Fibroblast of pulmonary artery (primary cell): ENCODE results near the gene EP300.

Experiments
- DNase-seq: peaks from one replicate; pipeline ENCODE4 v3.0.0-alpha.2; 2010; ENCODE audit warnings: low read depth
- H3K4me3 ChIP-seq: replicated peaks from 2 replicates; pipeline ENCODE4 v1.5.1; 2011; ENCODE audit warnings: low read depth, mild to moderate bottlenecking, control low read depth, low read length, moderate library complexity
- TF ChIP-seq, protein P1 (sequence below): IDR thresholded peaks from 2 replicates; pipeline ENCODE4 v1.5.1; 2011; ENCODE audit warnings: mild to moderate bottlenecking, control low read depth, low read length, inconsistent platforms; ENCODE audit errors: missing control alignments

The EP300 gene

DNA sequence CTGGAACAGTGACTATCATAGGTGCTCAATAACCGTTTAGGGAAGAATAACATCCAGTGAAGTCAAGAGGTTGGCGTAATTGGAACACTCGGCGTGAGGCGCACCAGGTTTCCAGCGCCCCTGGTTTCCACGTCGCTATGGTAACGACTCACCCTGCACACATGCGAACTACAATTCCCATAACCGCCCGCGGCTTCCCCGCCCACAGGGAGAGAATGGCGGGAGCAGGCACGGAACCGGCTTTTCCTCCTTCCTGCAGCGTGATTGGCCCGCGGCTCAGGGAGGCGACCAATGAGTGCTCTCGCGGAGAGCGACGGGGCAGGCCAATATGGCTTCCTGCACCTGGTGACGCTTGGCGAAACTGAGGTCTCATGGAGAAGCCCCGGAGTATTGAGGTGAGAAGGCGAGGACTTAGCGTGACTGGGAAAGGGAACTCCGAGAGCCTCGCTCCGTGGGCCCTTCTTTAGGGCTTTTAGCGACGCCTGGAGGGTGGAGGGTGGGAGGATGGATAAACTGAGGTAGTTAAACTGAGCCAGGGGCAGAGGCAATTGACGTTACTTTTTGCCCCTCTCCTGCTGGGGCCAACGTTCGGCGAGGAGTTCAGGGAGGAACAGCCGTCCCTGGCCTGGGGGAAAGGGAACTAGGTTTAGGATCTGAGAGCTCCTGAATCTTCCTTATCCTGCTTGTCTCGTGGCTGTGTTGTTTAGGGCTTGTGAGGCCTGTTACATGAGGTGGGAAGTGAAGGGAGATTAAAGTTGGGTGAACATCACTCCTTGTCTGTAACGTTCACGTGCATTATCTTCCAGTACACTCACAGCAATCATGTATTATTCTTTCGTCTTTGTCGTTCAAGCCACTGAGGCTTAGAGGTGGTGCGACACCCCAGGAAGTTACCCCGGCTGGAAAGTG lies 112.9 kb downstream of the EP300 start, which contains the start of gene L3MBTL2:
TSS of gene L3MBTL2 (plus strand) at position 321 of the 909 bp plus-strand sequence. CDS start at position 372, 51 bp downstream.
- TF ChIP-seq, protein P1, sequence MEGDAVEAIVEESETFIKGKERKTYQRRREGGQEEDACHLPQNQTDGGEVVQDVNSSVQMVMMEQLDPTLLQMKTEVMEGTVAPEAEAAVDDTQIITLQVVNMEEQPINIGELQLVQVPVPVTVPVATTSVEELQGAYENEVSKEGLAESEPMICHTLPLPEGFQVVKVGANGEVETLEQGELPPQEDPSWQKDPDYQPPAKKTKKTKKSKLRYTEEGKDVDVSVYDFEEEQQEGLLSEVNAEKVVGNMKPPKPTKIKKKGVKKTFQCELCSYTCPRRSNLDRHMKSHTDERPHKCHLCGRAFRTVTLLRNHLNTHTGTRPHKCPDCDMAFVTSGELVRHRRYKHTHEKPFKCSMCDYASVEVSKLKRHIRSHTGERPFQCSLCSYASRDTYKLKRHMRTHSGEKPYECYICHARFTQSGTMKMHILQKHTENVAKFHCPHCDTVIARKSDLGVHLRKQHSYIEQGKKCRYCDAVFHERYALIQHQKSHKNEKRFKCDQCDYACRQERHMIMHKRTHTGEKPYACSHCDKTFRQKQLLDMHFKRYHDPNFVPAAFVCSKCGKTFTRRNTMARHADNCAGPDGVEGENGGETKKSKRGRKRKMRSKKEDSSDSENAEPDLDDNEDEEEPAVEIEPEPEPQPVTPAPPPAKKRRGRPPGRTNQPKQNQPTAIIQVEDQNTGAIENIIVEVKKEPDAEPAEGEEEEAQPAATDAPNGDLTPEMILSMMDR: no peak
- peak; percentile 94 for DNase-seq
- peak within 1 kb of the TSS; percentile 99 for H3K4me3 ChIP-seq

DNA sequence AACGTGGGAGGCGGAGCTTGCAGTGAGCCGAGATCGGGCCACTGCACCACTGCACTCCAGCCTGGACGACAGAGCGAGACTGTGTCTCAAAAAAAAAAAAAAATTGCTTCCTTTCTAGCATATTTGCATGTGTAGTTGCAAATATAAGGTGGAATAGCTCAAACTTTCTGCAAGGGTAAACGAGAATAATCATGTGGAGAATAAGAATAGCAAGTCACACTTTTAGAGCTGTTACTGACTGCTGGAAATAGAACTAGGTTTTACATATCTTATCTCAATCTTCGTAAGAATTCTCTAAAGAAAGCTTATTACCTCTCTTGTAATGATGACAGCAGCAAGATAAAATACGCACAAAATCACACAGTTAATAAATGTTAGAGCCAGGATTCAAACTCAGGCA lies 114.3 kb downstream of the EP300 start:
- no peak for DNase-seq
- TF ChIP-seq, protein P1: no peak
- H3K4me3 ChIP-seq: no peak overlapping the region

DNA sequence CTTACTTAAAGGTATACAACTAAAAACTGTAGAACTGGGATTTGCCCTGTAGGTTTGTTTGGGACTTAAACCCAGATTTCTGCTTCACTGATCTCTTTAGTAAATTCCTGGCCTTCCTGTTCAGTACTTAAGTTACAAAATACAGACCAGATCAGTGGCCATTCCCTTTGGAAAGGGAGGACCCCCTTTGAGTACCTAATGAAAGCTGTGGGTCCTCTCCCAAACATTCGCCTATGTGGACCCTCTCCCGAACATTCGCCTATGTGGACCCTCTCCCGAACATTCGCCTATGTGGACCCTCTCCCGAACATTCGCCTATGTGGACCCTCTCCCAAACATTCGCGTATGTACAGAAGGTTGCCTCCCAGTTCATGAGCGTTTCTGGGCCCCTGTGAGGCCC lies 123.0 kb downstream of the EP300 start:
- no peak overlapping the region for H3K4me3 ChIP-seq
- DNase-seq: no peak
- TF ChIP-seq, protein P1: no peak

DNA sequence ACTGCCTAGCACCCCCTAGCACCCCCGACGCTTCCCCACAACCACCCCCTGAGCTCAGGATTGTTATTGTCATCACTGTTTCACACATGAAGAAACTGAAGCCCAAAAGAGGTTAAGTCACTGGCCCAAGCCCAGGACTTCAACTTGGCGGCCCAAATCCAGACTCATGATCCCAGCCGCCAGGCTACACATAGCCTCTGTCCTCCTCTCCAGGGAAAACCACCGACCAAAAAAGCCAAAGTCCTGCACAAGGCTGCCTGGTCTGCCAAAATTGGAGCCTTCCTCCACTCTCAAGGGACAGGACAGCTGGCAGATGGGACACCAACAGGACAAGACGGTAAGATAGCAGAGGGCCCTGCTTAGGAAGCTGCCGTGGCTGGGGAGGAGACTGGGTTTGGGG lies 123.5 kb downstream of the EP300 start:
- TF ChIP-seq, protein P1: no peak

DNA sequence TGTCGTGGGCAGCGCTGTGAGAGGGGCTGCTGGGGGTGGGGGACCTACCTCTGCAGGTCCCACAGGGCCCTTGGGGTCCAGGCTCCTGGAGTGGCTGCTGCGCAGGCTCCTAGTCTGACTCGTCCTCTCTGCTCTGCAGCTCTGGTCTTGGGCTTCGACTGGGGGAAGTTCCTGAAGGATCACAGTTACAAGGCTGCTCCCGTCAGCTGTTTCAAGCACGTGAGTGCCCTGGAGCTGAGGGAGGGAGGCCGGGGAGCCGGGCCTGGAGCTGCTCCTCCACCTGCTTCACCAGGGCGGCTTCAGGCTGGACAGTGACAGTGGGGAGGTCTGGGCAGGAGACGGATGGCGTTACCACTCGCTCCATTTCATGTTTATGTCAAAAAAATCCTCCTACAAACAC lies 124.6 kb downstream of the EP300 start:
- peak overlapping the region; percentile 9 for H3K4me3 ChIP-seq
- peak; percentile 44 for DNase-seq
- TF ChIP-seq, protein P1: no peak

More for the DNA sequence above, 123.5 kb downstream of the EP300 start:
- H3K4me3 ChIP-seq: no peak overlapping the region
- DNase-seq: no peak

DNA sequence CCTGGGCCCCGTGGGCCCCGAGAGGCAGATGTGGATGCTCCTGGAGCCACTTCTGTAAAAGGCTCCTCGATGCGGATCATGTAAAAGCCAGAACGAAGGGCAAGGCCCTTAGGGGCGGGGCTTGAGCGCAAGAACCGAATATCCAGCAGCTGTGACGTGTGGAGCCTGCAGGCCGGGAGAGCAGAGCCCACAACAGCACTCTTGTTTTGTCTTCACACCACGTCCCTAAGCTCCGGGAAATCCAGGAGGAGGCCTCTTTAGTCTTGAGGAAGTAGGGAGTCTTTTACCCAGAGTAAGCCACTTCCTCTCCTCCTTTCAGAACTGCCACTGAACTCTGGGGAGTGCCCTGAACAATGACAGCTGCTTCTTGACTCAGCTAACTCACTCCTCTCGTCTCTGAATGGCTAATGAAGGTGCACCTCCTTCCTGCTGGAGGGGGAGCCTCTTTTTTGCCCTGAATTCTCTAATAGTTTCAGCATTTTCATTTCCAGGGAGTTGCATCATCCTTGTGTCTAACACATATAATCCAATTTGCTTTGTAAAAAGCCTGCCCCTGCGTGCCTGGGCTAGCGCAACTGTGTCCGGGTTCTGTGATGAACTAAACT lies 125.3 kb downstream of the EP300 start:
- TF ChIP-seq, protein P1: no peak
- DNase-seq: peak; percentile 96
- H3K4me3 ChIP-seq: peak overlapping the region; percentile 9
